A549 (cell line): ENCODE measurements around the gene CDH4.

Experiments used
- CEBPB ChIP-seq, 2 experiments: fragments of >200 bp in 1 of 2; sonication (Bioruptor Twin) in 1 of 2; formaldehyde crosslinking in 1 of 2; IDR thresholded peaks; 2 replicates each; pipeline ENCODE4 v1.6.1; 2012 to 2016
- HOXA7 ChIP-seq: fragments of 250-450 bp; sonication (Bioruptor Pico); IDR thresholded peaks from 2 replicates; pipeline ENCODE4 v1.5.0; 2020; ENCODE audit warnings: mild to moderate bottlenecking, moderate library complexity
- MYC ChIP-seq: IDR thresholded peaks from 2 replicates; pipeline ENCODE4 v1.6.1; 2012; ENCODE audit warnings: mild to moderate bottlenecking, inconsistent platforms, low read length, improper control_type of control experiment, borderline replicate concordance
- PHF8 ChIP-seq: fragments of 200-600 bp; sonication (generic); IDR thresholded peaks from 2 replicates; pipeline ENCODE4 v1.6.1; 2016; ENCODE audit warnings: low read depth, mild to moderate bottlenecking, antibody characterized with exemption, moderate library complexity, borderline replicate concordance
- TF ChIP-seq, protein P1 (sequence below): fragments of >200 bp; sonication (Bioruptor Twin); formaldehyde crosslinking; IDR thresholded peaks from 3 replicates; pipeline ENCODE4 v1.5.1; 2016
- TF ChIP-seq, protein P2 (sequence below): fragments of 450-650 bp; IDR thresholded peaks from 2 replicates; pipeline ENCODE4 v1.6.1; 2014; ENCODE audit warnings: antibody characterized with exemption

DNA sequence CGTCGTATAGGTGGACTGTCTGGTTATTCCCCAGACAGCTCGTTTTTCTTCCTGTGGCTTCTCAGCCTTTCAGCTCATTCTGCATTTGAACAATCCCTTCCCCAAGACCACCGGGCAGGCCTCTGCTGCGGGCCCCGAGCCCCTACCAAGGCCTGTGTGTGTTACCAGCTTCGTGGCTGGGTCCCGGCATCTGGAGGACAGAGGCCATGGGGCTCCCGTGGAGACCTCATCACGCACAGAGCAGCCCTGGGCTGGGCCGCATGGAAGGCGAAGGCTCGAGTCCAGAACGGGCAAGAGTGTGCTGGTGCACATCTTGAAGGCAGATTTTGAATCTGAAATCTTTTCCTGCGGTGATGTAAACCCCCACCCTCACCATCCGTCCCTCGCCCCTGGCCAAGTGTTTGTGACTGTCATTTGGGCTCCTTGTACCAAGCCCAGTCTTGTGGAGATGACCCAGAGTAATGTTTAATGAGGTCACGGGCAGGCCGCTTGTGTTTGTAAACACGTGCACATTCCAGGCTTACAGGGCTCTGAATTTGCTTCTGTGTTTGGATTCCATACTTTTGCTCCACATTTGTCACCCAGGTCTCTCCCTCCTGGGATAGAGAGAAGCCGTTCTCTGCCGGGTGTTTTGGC is 119.6 kb downstream of the CDH4 start:
- TF ChIP-seq, protein P1, sequence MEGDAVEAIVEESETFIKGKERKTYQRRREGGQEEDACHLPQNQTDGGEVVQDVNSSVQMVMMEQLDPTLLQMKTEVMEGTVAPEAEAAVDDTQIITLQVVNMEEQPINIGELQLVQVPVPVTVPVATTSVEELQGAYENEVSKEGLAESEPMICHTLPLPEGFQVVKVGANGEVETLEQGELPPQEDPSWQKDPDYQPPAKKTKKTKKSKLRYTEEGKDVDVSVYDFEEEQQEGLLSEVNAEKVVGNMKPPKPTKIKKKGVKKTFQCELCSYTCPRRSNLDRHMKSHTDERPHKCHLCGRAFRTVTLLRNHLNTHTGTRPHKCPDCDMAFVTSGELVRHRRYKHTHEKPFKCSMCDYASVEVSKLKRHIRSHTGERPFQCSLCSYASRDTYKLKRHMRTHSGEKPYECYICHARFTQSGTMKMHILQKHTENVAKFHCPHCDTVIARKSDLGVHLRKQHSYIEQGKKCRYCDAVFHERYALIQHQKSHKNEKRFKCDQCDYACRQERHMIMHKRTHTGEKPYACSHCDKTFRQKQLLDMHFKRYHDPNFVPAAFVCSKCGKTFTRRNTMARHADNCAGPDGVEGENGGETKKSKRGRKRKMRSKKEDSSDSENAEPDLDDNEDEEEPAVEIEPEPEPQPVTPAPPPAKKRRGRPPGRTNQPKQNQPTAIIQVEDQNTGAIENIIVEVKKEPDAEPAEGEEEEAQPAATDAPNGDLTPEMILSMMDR: no peak
- TF ChIP-seq CEBPB (IDR thresholded peaks at IDR 0.05) (no peak), MYC (no peak), PHF8 (no peak), HOXA7 (no peak)
- TF ChIP-seq, protein P2, sequence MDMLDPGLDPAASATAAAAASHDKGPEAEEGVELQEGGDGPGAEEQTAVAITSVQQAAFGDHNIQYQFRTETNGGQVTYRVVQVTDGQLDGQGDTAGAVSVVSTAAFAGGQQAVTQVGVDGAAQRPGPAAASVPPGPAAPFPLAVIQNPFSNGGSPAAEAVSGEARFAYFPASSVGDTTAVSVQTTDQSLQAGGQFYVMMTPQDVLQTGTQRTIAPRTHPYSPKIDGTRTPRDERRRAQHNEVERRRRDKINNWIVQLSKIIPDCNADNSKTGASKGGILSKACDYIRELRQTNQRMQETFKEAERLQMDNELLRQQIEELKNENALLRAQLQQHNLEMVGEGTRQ: no peak
